HepG2 (cell line): Measurements from ENCODE around the gene EMILIN1. TPM values are rescaled to one million over a fixed set of nuclear protein-coding genes. Genes with fewer than 3 reads are reported as not detected.

Source experiments
- FOSL2 ChIP-seq: sonication (generic); formaldehyde crosslinking; IDR thresholded peaks from 2 replicates; pipeline ENCODE4 v1.4.0; 2020; ENCODE audit warnings: missing genetic modification reagents
- HIC2 ChIP-seq: sonication (generic); formaldehyde crosslinking; IDR thresholded peaks from 2 replicates; pipeline ENCODE4 v1.9.0; 2022; ENCODE audit warnings: low read depth, missing genetic modification reagents
- HMG20A ChIP-seq: IDR thresholded peaks from 2 replicates; pipeline ENCODE4 v1.6.1; 2016; ENCODE audit warnings: borderline replicate concordance
- HNRNPUL1 ChIP-seq: fragments of 200-400 bp; formaldehyde crosslinking; IDR thresholded peaks from 2 replicates; pipeline ENCODE4 v1.6.1; 2017; ENCODE audit warnings: low read depth, mild to moderate bottlenecking, low read length, moderate library complexity
- KDM5B ChIP-seq: sonication (generic); formaldehyde crosslinking; IDR thresholded peaks from 2 replicates; pipeline ENCODE4 v1.4.0; 2020; ENCODE audit warnings: missing genetic modification reagents, mild to moderate bottlenecking, borderline replicate concordance
- MED8 ChIP-seq: sonication (generic); formaldehyde crosslinking; IDR thresholded peaks from 2 replicates; pipeline ENCODE4 v1.8.1; 2023; ENCODE audit warnings: mild to moderate bottlenecking, missing genetic modification reagents; ENCODE audit not compliant: insufficient replicate concordance
- MNT ChIP-seq: fragments of 450-650 bp; IDR thresholded peaks from 2 replicates; pipeline ENCODE4 v1.6.1; 2016
- NFAT5 ChIP-seq: sonication (generic); formaldehyde crosslinking; IDR thresholded peaks from 2 replicates; pipeline ENCODE4 v1.4.0; 2020; ENCODE audit warnings: missing genetic modification reagents
- SMAD3 ChIP-seq: sonication (generic); formaldehyde crosslinking; IDR thresholded peaks from 2 replicates; pipeline ENCODE4 v1.4.0; 2020; ENCODE audit warnings: missing genetic modification reagents
- ZBED4 ChIP-seq: sonication (generic); formaldehyde crosslinking; IDR thresholded peaks from 2 replicates; pipeline ENCODE4 v1.4.0; 2020; ENCODE audit warnings: missing genetic modification reagents, borderline replicate concordance
- ZIK1 ChIP-seq: sonication (generic); formaldehyde crosslinking; IDR thresholded peaks from 2 replicates; pipeline ENCODE4 v1.5.0; 2020; ENCODE audit warnings: mild to moderate bottlenecking, low read depth, missing genetic modification reagents, borderline replicate concordance
- ZNF484 ChIP-seq: sonication (generic); formaldehyde crosslinking; IDR thresholded peaks from 2 replicates; pipeline ENCODE4 v1.5.1; 2020; ENCODE audit warnings: mild to moderate bottlenecking, low read depth, missing genetic modification reagents, borderline replicate concordance
- polyA plus RNA-seq, 8 experiments: library from polyadenylated mRNA; depleted of rRNA in 3 of 8; stranded (reverse) in 7 of 8; unstranded in 1 of 8; fragments of >200 nt; fragmentation: Illumina TruSeq in 4 of 8; extraction: Trizol in 4 of 8; gene quantifications; 2 replicates each; pipeline versions ENCODE4 v1.2.1 to v1.2.3, GENCODE V29; 2011 to 2016; ENCODE audit warnings: low read depth in 4 of 8, missing spikeins in 1 of 8, mixed read lengths in 1 of 8; ENCODE audit not compliant: insufficient read depth in 1 of 8
- total RNA-seq, 5 experiments: library from RNA; depleted of rRNA; stranded (reverse); fragments of >200 nt; fragmentation: Illumina TruSeq; extraction: Trizol; gene quantifications; 2 replicates each; pipeline ENCODE4 v1.2.3, GENCODE V29; 2016; ENCODE audit warnings: low read depth in 1 of 5

Gene EMILIN1
- total and polyA plus RNA-seq, 2 of the 13 experiments (the other 11 are each of a cell fraction or from before 2014, with no cell fraction given) = 8.1 to 9.7 TPM

GRCh38 chr2:27050281-27050995, 28.0 kb upstream of the EMILIN1 start (continued):
- TF ChIP-seq ZBED4 (CRISPR knock-in tag) (no peak; the same call in 1 of the 2 replicates), FOSL2 (CRISPR knock-in tag) (peak; percentile 10; the same call in 1 of the 2 replicates), ZIK1 (no peak), ZNF484 (0 out of 2 replicates have a peak, but pooled peaks have one; percentile 88), MNT (no peak), KDM5B (CRISPR knock-in tag) (peak; percentile 94), SMAD3 (CRISPR knock-in tag) (peak; percentile 93), HIC2 (CRISPR knock-in tag) (peak; percentile 60; the same call in 1 of the 2 replicates), NFAT5 (peak; percentile 59; the same call in 1 of the 2 replicates), MED8 (peak; percentile 29), HNRNPUL1 (no peak), HMG20A (CRISPR knock-in tag) (no peak)
